Esophagus muscularis mucosa (tissue), 4 donors: ENCODE data around the gene PRPF6.

Experiments
- EP300 ChIP-seq: sonication (generic); formaldehyde crosslinking; IDR thresholded peaks from one replicate; pipeline ENCODE4 v1.6.1; 2017; ENCODE audit warnings: antibody characterized with exemption
- POLR2A ChIP-seq: fragments of 450-650 bp; IDR thresholded peaks from one replicate; pipeline ENCODE4 v1.6.1; 2017; ENCODE audit warnings: antibody characterized with exemption, moderate library complexity, mild to moderate bottlenecking, low read depth
- TF ChIP-seq, protein P1 (sequence below), 3 experiments: fragments of 200-600 bp in 2 of 3; fragments of 450-650 bp in 1 of 3; sonication (generic) in 2 of 3; IDR thresholded peaks; one replicate each; pipeline ENCODE4 v1.5.1; 2017 to 2019; ENCODE audit warnings: antibody characterized with exemption in 3 of 3, mild to moderate bottlenecking in 2 of 3, moderate library complexity in 1 of 3

DNA sequence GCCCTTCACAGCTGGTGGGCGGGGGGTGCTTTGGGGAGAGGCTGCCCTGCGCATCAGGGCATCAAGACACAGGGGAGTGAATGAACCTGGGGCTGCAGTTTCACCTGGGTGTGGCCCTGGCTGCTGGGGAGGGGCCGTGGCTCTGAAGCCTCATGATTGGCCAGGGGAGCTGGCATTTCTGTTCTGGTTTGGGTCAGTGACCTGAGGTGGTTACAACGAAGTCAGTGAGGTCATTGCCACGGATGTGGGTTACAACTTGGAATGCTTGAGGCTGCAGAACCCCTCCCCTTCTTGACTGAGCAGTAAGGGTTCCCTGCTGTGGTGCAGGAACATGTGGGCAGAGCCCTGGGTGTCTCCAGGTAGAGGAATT, 85.0 kb downstream of the PRPF6 start:
- TF ChIP-seq, protein P1, sequence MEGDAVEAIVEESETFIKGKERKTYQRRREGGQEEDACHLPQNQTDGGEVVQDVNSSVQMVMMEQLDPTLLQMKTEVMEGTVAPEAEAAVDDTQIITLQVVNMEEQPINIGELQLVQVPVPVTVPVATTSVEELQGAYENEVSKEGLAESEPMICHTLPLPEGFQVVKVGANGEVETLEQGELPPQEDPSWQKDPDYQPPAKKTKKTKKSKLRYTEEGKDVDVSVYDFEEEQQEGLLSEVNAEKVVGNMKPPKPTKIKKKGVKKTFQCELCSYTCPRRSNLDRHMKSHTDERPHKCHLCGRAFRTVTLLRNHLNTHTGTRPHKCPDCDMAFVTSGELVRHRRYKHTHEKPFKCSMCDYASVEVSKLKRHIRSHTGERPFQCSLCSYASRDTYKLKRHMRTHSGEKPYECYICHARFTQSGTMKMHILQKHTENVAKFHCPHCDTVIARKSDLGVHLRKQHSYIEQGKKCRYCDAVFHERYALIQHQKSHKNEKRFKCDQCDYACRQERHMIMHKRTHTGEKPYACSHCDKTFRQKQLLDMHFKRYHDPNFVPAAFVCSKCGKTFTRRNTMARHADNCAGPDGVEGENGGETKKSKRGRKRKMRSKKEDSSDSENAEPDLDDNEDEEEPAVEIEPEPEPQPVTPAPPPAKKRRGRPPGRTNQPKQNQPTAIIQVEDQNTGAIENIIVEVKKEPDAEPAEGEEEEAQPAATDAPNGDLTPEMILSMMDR (IDR thresholded peaks at IDR 0.05): no peak
- TF ChIP-seq POLR2A (no peak), EP300 (no peak)
